Transverse colon (tissue), 4 donors: ENCODE measurements around the gene UACA. TPM values are rescaled to one million over a fixed set of nuclear protein-coding genes. Genes with fewer than 3 reads are reported as not detected.

Source experiments
- DNase-seq: peaks from one replicate; pipeline ENCODE4 v3.0.0-alpha.2; 2019
- H3K27ac ChIP-seq, 4 donors: fragments of 200-600 bp; sonication (generic); 2 replicates each; pipeline ENCODE4 v1.5.1; 2016 to 2018; ENCODE audit warnings: inconsistent platforms in 4 of 4
- H3K27me3 ChIP-seq: fragments of 200-600 bp; sonication (generic); 2 replicates; pipeline ENCODE4 v1.5.1; 2017; ENCODE audit warnings: inconsistent platforms
- H3K36me3 ChIP-seq, 4 donors: fragments of 200-600 bp; sonication (generic); 2 replicates each; pipeline ENCODE4 v1.5.1; 2017 to 2019; ENCODE audit warnings: inconsistent platforms in 4 of 4
- H3K4me1 ChIP-seq, 4 donors: fragments of 200-600 bp; sonication (generic); 2 replicates each; pipeline ENCODE4 v1.5.1; 2017 to 2020; ENCODE audit warnings: inconsistent platforms in 4 of 4
- H3K4me3 ChIP-seq, 4 donors: fragments of 200-600 bp; sonication (generic); 1 replicate in 1 of 4; 2 replicates in 3 of 4; pipeline versions ENCODE4 v1.5.1 to v1.6.1; 2017 to 2019; ENCODE audit warnings: inconsistent platforms in 4 of 4
- H3K9me3 ChIP-seq, 2 donors: fragments of 200-600 bp; sonication (generic); 2 replicates each; pipeline ENCODE4 v1.5.1; 2017 to 2019; ENCODE audit warnings: inconsistent platforms in 2 of 2
- EP300 ChIP-seq: sonication (generic); formaldehyde crosslinking; IDR thresholded peaks from one replicate; pipeline ENCODE4 v1.6.1; 2017; ENCODE audit warnings: antibody characterized with exemption, low read depth
- POLR2A ChIP-seq: fragments of 450-650 bp; IDR thresholded peaks from one replicate; pipeline ENCODE4 v1.6.1; 2016; ENCODE audit warnings: antibody characterized with exemption, mild to moderate bottlenecking, moderate library complexity
- POLR2AphosphoS5 ChIP-seq, 3 donors: sonication (generic); formaldehyde crosslinking; IDR thresholded peaks; one replicate each; pipeline ENCODE4 v1.6.1; 2016; ENCODE audit warnings: antibody characterized with exemption in 3 of 3
- WGBS, 2 donors: methylation state at CpG; one replicate each; pipeline ENCODE4 v1.1.5; 2018; ENCODE audit warnings: low coverage in 1 of 2; 5-methylcytosine and 5-hydroxymethylcytosine counted together
- in situ Hi-C, 4 donors: fragments of 200-750 bp; cut with MboI; loops; one replicate each; pipeline versions ENCODE4 v1.15.0 to v1.15.1; 2017; ENCODE audit warnings: low sequenced_read_pairs in 3 of 4, low pct_ligation_motif_present in 1 of 4, low pct_unique_long_range_greater_than_20kb in 1 of 4
- intact Hi-C: fragments of 100-400 bp; cut with DNase I; formaldehyde crosslinking; loops from one replicate; pipeline ENCODE4 v1.15.1; 2023; ENCODE audit warnings: low total_unique reads
- total RNA-seq, 4 donors: library from RNA; depleted of rRNA; stranded (reverse); fragments of >200 nt; gene quantifications; one replicate each; pipeline ENCODE4 v1.1.0, GENCODE V29; 2016
- TF ChIP-seq, protein P1 (sequence below), 5 experiments: fragments of 200-600 bp in 3 of 5; fragments of 450-650 bp in 2 of 5; sonication (generic) in 3 of 5; IDR thresholded peaks; 1 replicate in 2 of 5; 2 replicates in 3 of 5; pipeline ENCODE4 v1.5.1; 2016 to 2017; ENCODE audit warnings: antibody characterized with exemption in 5 of 5, inconsistent platforms in 3 of 5, mild to moderate bottlenecking in 2 of 5, moderate library complexity in 1 of 5

UACA gene
- total RNA-seq, 4 donors from 2014 or later, result 19.5 to 90.5 (median 40.8) TPM

DNA sequence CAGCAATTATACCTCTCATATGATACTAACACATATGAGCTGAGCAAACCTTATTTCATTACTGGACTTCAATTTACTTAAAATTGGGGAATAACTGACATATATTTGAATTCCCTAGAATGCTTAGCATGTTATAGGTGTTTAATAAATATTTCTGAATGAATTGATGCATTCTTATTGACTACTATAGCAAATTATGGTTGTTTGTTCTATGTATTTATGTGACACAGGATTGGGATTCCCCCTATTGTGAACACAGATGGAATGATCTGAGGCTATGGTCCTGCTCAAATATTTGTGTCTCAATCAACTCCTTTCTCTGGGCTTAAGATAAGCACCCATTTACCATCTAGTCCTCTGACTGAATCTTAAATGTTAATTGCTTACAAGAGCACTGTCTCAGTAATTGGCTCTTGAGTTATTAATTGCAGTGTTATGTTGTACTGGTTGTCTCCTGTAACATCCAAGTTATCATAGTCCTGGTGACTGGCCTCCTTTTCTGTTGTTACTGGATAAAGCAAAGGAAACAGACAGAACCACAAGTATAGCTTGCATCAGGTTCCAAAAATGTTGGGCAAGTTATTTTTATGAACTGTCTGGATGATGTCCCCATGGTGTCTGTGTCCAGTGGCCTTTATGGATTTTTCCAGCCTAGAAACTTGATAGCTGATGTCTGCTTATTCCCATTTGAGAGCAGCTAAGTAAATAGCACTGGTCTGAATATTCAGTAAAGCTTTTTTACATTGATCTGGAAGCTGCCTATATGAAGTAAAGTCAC, 2.3 kb upstream of the UACA start:
- Histone ChIP-seq H3K27ac (no peak overlapping the region), H3K4me1 (peaks cover 0 to 48% (median 13%) of the 10 kb centered on the region in 4 donors), H3K9me3 (no peaks in the 10 kb centered on the region), H3K27me3 (peaks cover 3% of the 10 kb centered on the region), H3K4me3 (no peak overlapping the region), H3K36me3 (no peaks in the 10 kb centered on the region)
- TF ChIP-seq EP300 (no peak), POLR2AphosphoS5 (IDR thresholded peaks at IDR 0.05) (no peak), POLR2A (no peak)
- TF ChIP-seq, protein P1, sequence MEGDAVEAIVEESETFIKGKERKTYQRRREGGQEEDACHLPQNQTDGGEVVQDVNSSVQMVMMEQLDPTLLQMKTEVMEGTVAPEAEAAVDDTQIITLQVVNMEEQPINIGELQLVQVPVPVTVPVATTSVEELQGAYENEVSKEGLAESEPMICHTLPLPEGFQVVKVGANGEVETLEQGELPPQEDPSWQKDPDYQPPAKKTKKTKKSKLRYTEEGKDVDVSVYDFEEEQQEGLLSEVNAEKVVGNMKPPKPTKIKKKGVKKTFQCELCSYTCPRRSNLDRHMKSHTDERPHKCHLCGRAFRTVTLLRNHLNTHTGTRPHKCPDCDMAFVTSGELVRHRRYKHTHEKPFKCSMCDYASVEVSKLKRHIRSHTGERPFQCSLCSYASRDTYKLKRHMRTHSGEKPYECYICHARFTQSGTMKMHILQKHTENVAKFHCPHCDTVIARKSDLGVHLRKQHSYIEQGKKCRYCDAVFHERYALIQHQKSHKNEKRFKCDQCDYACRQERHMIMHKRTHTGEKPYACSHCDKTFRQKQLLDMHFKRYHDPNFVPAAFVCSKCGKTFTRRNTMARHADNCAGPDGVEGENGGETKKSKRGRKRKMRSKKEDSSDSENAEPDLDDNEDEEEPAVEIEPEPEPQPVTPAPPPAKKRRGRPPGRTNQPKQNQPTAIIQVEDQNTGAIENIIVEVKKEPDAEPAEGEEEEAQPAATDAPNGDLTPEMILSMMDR (IDR thresholded peaks at IDR 0.05), result no peak
- intact Hi-C loops (no loop called here), in situ Hi-C loops (no loop called here)
- DNase-seq, result no peak

- DNase-seq, result no peak
- H3K4me1 ChIP-seq, result peaks cover 0 to 48% (median 13%) of the 10 kb centered on the region in 4 donors
- no peaks in the 10 kb centered on the region for H3K36me3 ChIP-seq
- H3K9me3 ChIP-seq, result no peaks in the 10 kb centered on the region
- H3K4me3 ChIP-seq, result peak overlapping the region; percentile 37 to 93 (median 84)
- peaks cover 3% of the 10 kb centered on the region for H3K27me3 ChIP-seq
- in situ Hi-C loops (no loop called here), intact Hi-C loops (no loop called here)
- TF ChIP-seq, protein P1 (IDR thresholded peaks at IDR 0.05), result no peak
- TF ChIP-seq POLR2AphosphoS5 (IDR thresholded peaks at IDR 0.05) (no peak), EP300 (no peak), POLR2A (no peak)
- H3K27ac ChIP-seq, result peak overlapping the region; percentile 92 to 98 (median 94)
- WGBS, 2 donors, result 13 to 14% methylated on average over 16 to 17 of the region's 17 CpGs
Observed at GRCh38 chr15:70763950-70764730, 782 bp upstream of the UACA start.

GRCh38 chr15:70762469-70763119, 764 bp downstream of the UACA start:
- peaks cover 3% of the 10 kb centered on the region for H3K27me3 ChIP-seq
- TF ChIP-seq POLR2AphosphoS5 (IDR thresholded peaks at IDR 0.05) (peak in 2 of 3 donors; percentile 21 to 28), POLR2A (peak; percentile 25)
- TF ChIP-seq, protein P1 (IDR thresholded peaks at IDR 0.05), result no peak

DNA sequence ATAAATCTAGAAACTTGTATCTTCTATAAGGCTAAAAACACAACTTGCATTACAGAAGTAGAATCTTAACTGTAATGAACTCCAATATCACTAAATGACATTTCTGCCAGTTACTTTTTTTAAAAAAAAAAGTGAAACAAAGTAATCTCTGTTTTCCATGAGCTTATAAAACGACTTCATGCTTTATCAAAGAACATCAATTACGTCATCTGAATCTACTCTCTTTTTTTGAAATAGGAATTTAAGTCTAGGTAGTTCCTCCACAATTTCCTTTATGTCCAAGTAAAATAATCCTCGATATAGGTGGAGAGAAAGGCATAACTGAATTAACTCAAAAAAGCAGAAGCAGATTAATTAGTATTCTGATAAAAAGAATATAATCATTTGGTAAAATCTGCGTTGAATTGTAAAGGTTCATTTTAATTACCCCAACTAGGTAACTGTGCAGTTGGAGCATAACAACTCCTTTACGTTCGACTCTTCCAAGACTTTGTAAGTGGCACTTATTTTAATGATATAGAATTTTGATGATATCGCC, 1.4 kb downstream of the UACA start:
- Histone ChIP-seq H3K4me3 (peak overlapping the region in 3 of 4 donors; percentile 77 to 93 (median 91)), H3K27me3 (peaks cover 3% of the 10 kb centered on the region), H3K27ac (peak overlapping the region; percentile 92 to 98 (median 94)), H3K4me1 (peaks cover 0 to 35% (median 11%) of the 10 kb centered on the region in 4 donors), H3K9me3 (no peaks in the 10 kb centered on the region), H3K36me3 (no peaks in the 10 kb centered on the region)
- in situ Hi-C loops, result no loop called here
- no peak for DNase-seq
- WGBS, 2 donors, result 21 to 24% methylated on average over 7 of the region's 7 CpGs
- no peak for TF ChIP-seq POLR2A
- no peak for TF ChIP-seq POLR2AphosphoS5 (IDR thresholded peaks at IDR 0.05)
- TF ChIP-seq, protein P1 (IDR thresholded peaks at IDR 0.05), result no peak
- TF ChIP-seq EP300, result no peak
- intact Hi-C loops, result no loop called here

More at GRCh38 chr15:70762469-70763119, 764 bp downstream of the UACA start:
- H3K4me3 ChIP-seq, result peak overlapping the region; percentile 69 to 93 (median 84)
- H3K36me3 ChIP-seq, result no peaks in the 10 kb centered on the region
- H3K9me3 ChIP-seq, result no peaks in the 10 kb centered on the region
- whole genome bisulfite sequencing, 2 donors, result 10 to 11% methylated on average over 9 to 45 of the region's 45 CpGs
- DNase-seq, result peak; percentile 50
- intact Hi-C loops, result no loop called here
- peak overlapping the region; percentile 92 to 98 (median 94) for H3K27ac ChIP-seq
- in situ Hi-C loops, result no loop called here
- peaks cover 0 to 36% (median 11%) of the 10 kb centered on the region in 4 donors for H3K4me1 ChIP-seq
